ENCODE results near the gene YOD1.

Gene YOD1

GRCh38 chr1:207088701-207089626 is 38.0 kb upstream of the YOD1 start, which contains the start of gene C4BPB:
C4BPB (plus strand) TSS chr1:207088860; CDS start chr1:207089532, 672 bp downstream.
- no peak for TF ChIP-seq CTCF (IDR thresholded peaks at IDR 0.05; ENCODE audit: borderline replicate concordance, control extremely low read depth, extremely low read depth, insufficient read depth, missing control alignments)
- in situ Hi-C loops (cut with MboI; ENCODE audit: low sequenced_read_pairs, unreplicated experiment): loop anchor here (5.0 to 25.0 kb wide), 2 partner anchors 318 to 398 kb away; partner anchors contain the start of gene CR1
- no peak for DNase-seq (ENCODE audit: low spot score)

- TF ChIP-seq CTCF (IDR thresholded peaks at IDR 0.05; ENCODE audit: borderline replicate concordance, control extremely low read depth, extremely low read depth, insufficient read depth, missing control alignments): no peak
- in situ Hi-C loops (cut with MboI; ENCODE audit: low sequenced_read_pairs, unreplicated experiment): loop anchor here (5.0 to 25.0 kb wide), 2 partner anchors 319 to 399 kb away; partner anchors contain the start of gene CR1
- no peak for DNase-seq (ENCODE audit: low spot score)
These were observed 37.2 kb upstream of the YOD1 start for GRCh38 chr1:207088161-207088560.

- no peak for DNase-seq (ENCODE audit: low spot score)
- no peak for TF ChIP-seq CTCF (IDR thresholded peaks at IDR 0.05; ENCODE audit: borderline replicate concordance, control extremely low read depth, extremely low read depth, insufficient read depth, missing control alignments)
- in situ Hi-C loops (cut with MboI; ENCODE audit: low sequenced_read_pairs, unreplicated experiment): loop anchor here (5.0 to 25.0 kb wide), 2 partner anchors 321 to 401 kb away; partner anchors contain the start of gene CR1
These were observed 34.9 kb upstream of the YOD1 start for GRCh38 chr1:207085887-207086286.

GRCh38 chr1:207084701-207085180 is 33.7 kb upstream of the YOD1 start:
- peak; percentile 68 for TF ChIP-seq CTCF (IDR thresholded peaks at IDR 0.05; ENCODE audit: borderline replicate concordance, control extremely low read depth, extremely low read depth, insufficient read depth, missing control alignments)
- peak; percentile 59 for DNase-seq (ENCODE audit: low spot score)
- in situ Hi-C loops (cut with MboI; ENCODE audit: low sequenced_read_pairs, unreplicated experiment): loop anchor here (5.0 to 25.0 kb wide), 2 partner anchors 323 to 403 kb away; partner anchors contain the start of gene CR1

- TF ChIP-seq CTCF (IDR thresholded peaks at IDR 0.05; ENCODE audit: borderline replicate concordance, control extremely low read depth, extremely low read depth, insufficient read depth, missing control alignments): no peak
- DNase-seq (ENCODE audit: low spot score): no peak
- in situ Hi-C loops (cut with MboI; ENCODE audit: low sequenced_read_pairs, unreplicated experiment): loop anchor here (25.0 kb wide), 1 partner anchor 403 kb away; the partner anchor contains the start of gene CR1
These were observed 33.2 kb upstream of the YOD1 start for GRCh38 chr1:207084232-207084631.

GRCh38 chr1:207081806-207082205 is 30.8 kb upstream of the YOD1 start:
- no peak for DNase-seq (ENCODE audit: low spot score)
- no peak for TF ChIP-seq CTCF (IDR thresholded peaks at IDR 0.05; ENCODE audit: borderline replicate concordance, control extremely low read depth, extremely low read depth, insufficient read depth, missing control alignments)
- in situ Hi-C loops (cut with MboI; ENCODE audit: low sequenced_read_pairs, unreplicated experiment): loop anchor here (25.0 kb wide), 1 partner anchor 405 kb away; the partner anchor contains the start of gene CR1
